Measurements from ENCODE around the gene NARF.
"Not testable (repeated sequence)": the region's sequence is repeated elsewhere in the genome, so short reads cannot be mapped to it uniquely, and the experiment has no call there.

The NARF gene

GRCh38 chr17:82525712-82526111 lies 67.2 kb downstream of the NARF start:
- Histone ChIP-seq H3K9me3 (ENCODE audit: control insufficient read depth, low read length) (no peaks in the 10 kb centered on the region), H3K9ac (ENCODE audit: low read length) (no peak overlapping the region), H3K4me3 (ENCODE audit: low read length) (no peak overlapping the region), H3K4me1 (ENCODE audit: control insufficient read depth, insufficient read depth, low read length) (peaks cover 26% of the 10 kb centered on the region), H3K27me3 (ENCODE audit: control insufficient read depth, insufficient read depth, low read length) (no peaks in the 10 kb centered on the region), H3K36me3 (ENCODE audit: control insufficient read depth, insufficient read depth, low read length) (no peaks in the 10 kb centered on the region)

- no peak overlapping the region for H3K4me3 ChIP-seq (ENCODE audit: low read length)
- H3K36me3 ChIP-seq (ENCODE audit: control insufficient read depth, insufficient read depth, low read length) = no peaks in the 10 kb centered on the region
- no peak overlapping the region for H3K9ac ChIP-seq (ENCODE audit: low read length)
- H3K9me3 ChIP-seq (ENCODE audit: control insufficient read depth, low read length) = no peaks in the 10 kb centered on the region
- no peaks in the 10 kb centered on the region for H3K27me3 ChIP-seq (ENCODE audit: control insufficient read depth, insufficient read depth, low read length)
- H3K4me1 ChIP-seq (ENCODE audit: control insufficient read depth, insufficient read depth, low read length) = peaks cover 35% of the 10 kb centered on the region
Measured at GRCh38 chr17:82527898-82528297, 69.4 kb downstream of the NARF start.

DNA sequence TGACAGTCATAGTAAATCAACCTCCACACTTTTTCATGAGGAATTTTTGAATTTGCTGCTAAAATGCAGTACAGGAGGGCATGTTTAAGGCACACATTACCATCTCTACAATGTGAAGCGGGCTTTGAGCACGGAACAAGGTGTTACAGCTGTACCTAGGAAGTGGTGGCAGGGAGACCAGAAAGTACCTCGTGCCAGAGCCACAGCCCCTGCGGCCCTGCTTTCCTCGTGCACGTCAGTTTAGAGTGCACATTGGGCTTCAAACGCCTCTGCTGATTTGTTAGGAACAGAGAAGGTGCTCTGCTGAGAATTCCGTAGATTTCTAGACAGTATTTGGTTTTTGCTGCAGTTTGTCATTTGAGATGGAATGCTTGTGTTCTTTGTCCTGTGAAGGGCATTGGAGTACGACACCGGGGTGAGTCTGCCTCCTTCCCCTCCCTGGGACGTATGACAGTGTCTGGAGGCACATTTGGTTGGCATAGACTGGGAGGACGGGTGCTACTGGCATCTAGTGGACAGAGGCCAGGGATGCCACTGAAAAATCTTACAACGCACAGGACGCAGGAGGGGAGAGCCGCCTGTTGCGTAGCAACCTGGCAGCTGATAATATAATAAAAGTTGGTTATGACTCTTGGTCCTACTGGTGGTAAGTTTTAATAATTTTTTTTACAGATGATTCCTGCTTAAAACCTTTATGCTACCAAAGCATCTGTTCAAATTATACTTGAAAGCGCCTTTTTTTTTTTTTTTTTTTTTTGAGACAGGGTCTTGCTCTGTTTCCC lies 70.1 kb downstream of the NARF start:
- no peaks in the 10 kb centered on the region for H3K36me3 ChIP-seq (ENCODE audit: control insufficient read depth, insufficient read depth, low read length)
- H3K4me1 ChIP-seq (ENCODE audit: control insufficient read depth, insufficient read depth, low read length) = peaks cover 35% of the 10 kb centered on the region
- no peak overlapping the region for H3K9ac ChIP-seq (ENCODE audit: low read length)
- no peak overlapping the region for H3K4me3 ChIP-seq (ENCODE audit: low read length)
- H3K27me3 ChIP-seq (ENCODE audit: control insufficient read depth, insufficient read depth, low read length) = no peaks in the 10 kb centered on the region
- H3K9me3 ChIP-seq (ENCODE audit: control insufficient read depth, low read length) = no peaks in the 10 kb centered on the region

DNA sequence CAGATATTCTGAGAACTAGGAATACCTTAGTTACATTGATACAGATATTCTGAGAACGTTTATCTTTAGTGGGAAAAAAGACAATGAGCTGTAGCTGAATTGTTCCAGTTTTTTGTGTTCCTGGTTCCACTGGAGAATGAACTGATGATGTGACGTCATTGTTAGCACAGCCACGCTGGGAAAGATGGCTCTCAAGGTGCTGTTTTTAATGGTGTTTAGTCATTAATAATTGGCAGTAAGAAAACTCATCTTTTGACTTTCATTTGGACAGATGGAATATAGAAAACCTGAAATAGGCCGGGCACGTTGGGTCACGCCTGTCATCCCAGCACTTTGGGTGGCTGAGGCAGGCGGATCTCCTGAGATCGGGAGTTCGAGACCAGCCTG lies 71.4 kb downstream of the NARF start:
- Histone ChIP-seq H3K9me3 (ENCODE audit: control insufficient read depth, low read length) (no peaks in the 10 kb centered on the region), H3K4me3 (ENCODE audit: low read length) (no peak overlapping the region), H3K4me1 (ENCODE audit: control insufficient read depth, insufficient read depth, low read length) (peaks cover 42% of the 10 kb centered on the region), H3K9ac (ENCODE audit: low read length) (no peak overlapping the region), H3K36me3 (ENCODE audit: control insufficient read depth, insufficient read depth, low read length) (no peaks in the 10 kb centered on the region), H3K27me3 (ENCODE audit: control insufficient read depth, insufficient read depth, low read length) (no peaks in the 10 kb centered on the region)

DNA sequence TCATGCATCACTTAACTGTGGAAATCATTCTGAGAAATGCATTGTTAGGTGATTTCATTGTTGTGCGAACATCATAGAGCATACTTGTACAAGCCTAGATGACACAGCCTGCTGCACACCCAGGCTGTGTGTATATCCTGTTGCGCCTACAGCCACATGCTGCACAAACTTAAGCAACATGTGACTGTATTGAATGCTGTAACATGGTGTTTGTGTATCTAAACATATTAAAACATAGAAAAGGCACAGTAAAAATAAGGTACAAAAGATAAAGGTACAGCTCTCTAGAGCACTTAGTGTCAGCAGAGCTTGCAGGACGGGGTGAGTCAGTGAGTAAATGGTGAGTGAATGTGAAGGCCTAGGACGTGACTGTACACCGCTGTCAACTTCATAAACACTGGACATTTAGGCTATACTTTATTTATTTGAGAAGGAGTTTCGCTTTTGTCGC lies 72.9 kb downstream of the NARF start:
- Histone ChIP-seq H3K4me1 (ENCODE audit: control insufficient read depth, insufficient read depth, low read length) (peaks cover 50% of the 10 kb centered on the region), H3K9me3 (ENCODE audit: control insufficient read depth, low read length) (no peaks in the 10 kb centered on the region), H3K4me3 (ENCODE audit: low read length) (no peak overlapping the region), H3K9ac (ENCODE audit: low read length) (no peak overlapping the region), H3K27me3 (ENCODE audit: control insufficient read depth, insufficient read depth, low read length) (no peaks in the 10 kb centered on the region), H3K36me3 (ENCODE audit: control insufficient read depth, insufficient read depth, low read length) (no peaks in the 10 kb centered on the region)

DNA sequence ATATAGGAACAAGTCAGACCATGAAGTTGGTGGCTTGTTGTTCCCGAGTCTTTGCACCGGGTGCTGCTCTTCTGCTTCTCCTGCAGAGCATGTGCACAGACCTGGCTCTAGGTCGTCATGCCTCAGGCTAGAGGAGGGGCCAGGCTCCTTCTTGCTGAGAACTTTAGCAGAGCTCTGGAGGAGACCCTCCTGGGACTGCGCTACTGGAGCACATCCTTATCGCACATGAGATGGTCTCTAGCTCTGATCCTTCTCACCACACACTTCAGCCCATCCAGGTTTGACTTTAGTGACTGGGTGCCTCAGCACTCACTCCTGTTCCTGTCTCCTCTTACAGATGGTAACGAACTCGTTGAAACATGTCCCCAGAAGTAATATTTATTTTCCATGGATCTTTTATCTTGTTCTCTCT lies 75.9 kb downstream of the NARF start:
- H3K4me1 ChIP-seq (ENCODE audit: control insufficient read depth, insufficient read depth, low read length) = peaks cover 60% of the 10 kb centered on the region
- no peaks in the 10 kb centered on the region for H3K27me3 ChIP-seq (ENCODE audit: control insufficient read depth, insufficient read depth, low read length)
- no peaks in the 10 kb centered on the region for H3K9me3 ChIP-seq (ENCODE audit: control insufficient read depth, low read length)
- no peaks in the 10 kb centered on the region for H3K36me3 ChIP-seq (ENCODE audit: control insufficient read depth, insufficient read depth, low read length)
- no peak overlapping the region for H3K4me3 ChIP-seq (ENCODE audit: low read length)
- H3K9ac ChIP-seq (ENCODE audit: low read length) = no peak overlapping the region

DNA sequence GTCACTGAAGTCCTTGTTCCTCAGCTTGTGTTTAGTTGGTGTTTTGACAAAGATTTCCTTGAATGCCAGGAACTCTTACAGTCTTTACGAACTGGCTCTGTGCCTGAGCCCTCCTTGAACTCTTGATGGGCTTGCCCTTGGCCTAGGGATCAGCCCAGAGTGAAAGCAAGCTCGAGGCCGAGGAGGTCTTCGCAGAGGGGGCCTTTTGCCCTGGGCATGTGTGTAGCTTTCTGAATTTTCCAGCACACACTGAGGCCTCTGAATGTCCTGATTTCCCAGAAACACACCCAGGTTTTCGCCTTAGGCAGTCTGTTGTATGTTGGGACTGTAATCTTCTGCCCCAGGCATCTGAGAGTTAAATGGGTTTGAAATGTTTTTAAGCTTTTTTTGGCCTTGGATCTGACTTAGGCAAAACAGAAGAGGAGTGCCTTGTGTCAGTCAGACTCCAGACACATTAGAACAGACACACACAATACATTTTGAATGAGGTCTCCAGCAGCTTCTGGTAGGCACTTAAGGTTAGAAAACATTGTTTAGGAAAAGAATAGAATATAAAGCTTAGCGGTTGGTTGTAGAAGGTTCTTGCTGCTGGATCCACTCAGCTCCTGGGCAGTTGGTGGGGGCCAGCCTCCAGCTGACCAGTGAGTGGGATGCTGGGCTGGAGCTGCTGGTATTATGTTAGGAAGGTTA lies 78.1 kb downstream of the NARF start:
- Histone ChIP-seq H3K9ac (ENCODE audit: low read length) (peak overlapping the region; percentile 58), H3K27me3 (ENCODE audit: control insufficient read depth, insufficient read depth, low read length) (no peaks in the 10 kb centered on the region), H3K4me1 (ENCODE audit: control insufficient read depth, insufficient read depth, low read length) (peaks cover 48% of the 10 kb centered on the region), H3K36me3 (ENCODE audit: control insufficient read depth, insufficient read depth, low read length) (no peaks in the 10 kb centered on the region), H3K9me3 (ENCODE audit: control insufficient read depth, low read length) (no peaks in the 10 kb centered on the region), H3K4me3 (ENCODE audit: low read length) (no peak overlapping the region)

DNA sequence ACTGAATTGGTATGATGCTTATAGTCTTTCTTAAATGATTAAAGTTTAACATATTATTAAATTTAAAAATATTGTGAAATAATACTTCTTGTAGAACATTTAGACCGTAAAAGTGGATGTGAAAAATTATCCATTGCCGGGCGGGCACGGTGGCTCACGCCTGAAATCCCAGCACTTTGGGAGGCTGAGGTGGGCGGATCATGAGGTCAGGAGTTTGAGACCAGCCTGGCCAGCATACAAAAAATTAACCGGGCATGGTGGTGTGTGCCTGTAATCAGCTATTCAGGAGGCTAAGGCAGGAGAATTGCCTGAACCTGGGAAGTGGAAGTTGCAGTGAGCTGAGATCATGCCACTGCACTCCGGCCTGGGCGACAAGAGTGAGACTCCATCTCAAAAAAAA lies 78.7 kb downstream of the NARF start:
- not testable (repeated sequence) for H3K9ac ChIP-seq (ENCODE audit: low read length); H3K9me3 ChIP-seq (ENCODE audit: control insufficient read depth, low read length); H3K4me3 ChIP-seq (ENCODE audit: low read length); H3K27me3 ChIP-seq (ENCODE audit: control insufficient read depth, insufficient read depth, low read length); H3K36me3 ChIP-seq (ENCODE audit: control insufficient read depth, insufficient read depth, low read length)
- H3K4me1 ChIP-seq (ENCODE audit: control insufficient read depth, insufficient read depth, low read length) = peaks cover 48% of the 10 kb centered on the region

GRCh38 chr17:82539076-82539475 lies 80.5 kb downstream of the NARF start:
- not testable (repeated sequence) for H3K36me3 ChIP-seq (ENCODE audit: control insufficient read depth, insufficient read depth, low read length); H3K4me3 ChIP-seq (ENCODE audit: low read length); H3K9ac ChIP-seq (ENCODE audit: low read length); H3K9me3 ChIP-seq (ENCODE audit: control insufficient read depth, low read length); H3K27me3 ChIP-seq (ENCODE audit: control insufficient read depth, insufficient read depth, low read length)
- H3K4me1 ChIP-seq (ENCODE audit: control insufficient read depth, insufficient read depth, low read length) = peaks cover 43% of the 10 kb centered on the region
